Mesenchymal stem cell (in vitro differentiated cells and primary cell): ENCODE measurements around the gene HSFX3.
"Not testable (repeated sequence)": the region's sequence is repeated elsewhere in the genome, so short reads cannot be mapped to it uniquely, and the experiment has no call there.

Experiments
- DNase-seq: peaks from one replicate; pipeline ENCODE4 v3.0.0-alpha.2; 2013
- H2AFZ ChIP-seq: one replicate; pipeline ENCODE4 v1.6.1; 2013; ENCODE audit warnings: low read depth, mild to moderate bottlenecking, control low read depth, inconsistent platforms, low read length, moderate library complexity
- H2AK5ac ChIP-seq: 2 replicates; pipeline ENCODE4 v1.6.1; 2013; ENCODE audit warnings: low read length, moderate library complexity, mild to moderate bottlenecking, inconsistent platforms; ENCODE audit not compliant: severe bottlenecking
- H2BK120ac ChIP-seq: one replicate; pipeline ENCODE4 v1.6.1; 2013; ENCODE audit warnings: low read depth, mild to moderate bottlenecking, inconsistent platforms, low read length, moderate library complexity
- H2BK12ac ChIP-seq, 2 experiments: one replicate each; pipeline ENCODE4 v1.6.1; 2013; ENCODE audit warnings: inconsistent platforms in 2 of 2, low read length in 2 of 2, mild to moderate bottlenecking in 2 of 2, moderate library complexity in 2 of 2, control low read depth in 1 of 2
- H2BK15ac ChIP-seq: one replicate; pipeline ENCODE4 v1.6.1; 2013; ENCODE audit warnings: mild to moderate bottlenecking, low read depth, inconsistent platforms; ENCODE audit not compliant: poor library complexity, severe bottlenecking
- H2BK5ac ChIP-seq: 2 replicates; pipeline ENCODE4 v1.6.1; 2013; ENCODE audit warnings: low read depth, mild to moderate bottlenecking, low read length, control low read depth, inconsistent platforms; ENCODE audit not compliant: poor library complexity, severe bottlenecking
- H3K14ac ChIP-seq, 2 experiments: one replicate each; pipeline ENCODE4 v1.6.1; 2013; ENCODE audit warnings: inconsistent platforms in 2 of 2, low read length in 2 of 2, control low read depth in 1 of 2, mild to moderate bottlenecking in 1 of 2, moderate library complexity in 1 of 2
- H3K18ac ChIP-seq, 2 experiments: one replicate each; pipeline ENCODE4 v1.6.1; 2013; ENCODE audit warnings: inconsistent platforms in 2 of 2, low read length in 2 of 2, control low read depth in 1 of 2, low read depth in 1 of 2, mild to moderate bottlenecking in 1 of 2
- H3K23ac ChIP-seq, 2 experiments: one replicate each; pipeline ENCODE4 v1.6.1; 2013; ENCODE audit warnings: inconsistent platforms in 2 of 2, low read length in 2 of 2, mild to moderate bottlenecking in 2 of 2, moderate library complexity in 2 of 2, control low read depth in 1 of 2
- H3K27ac ChIP-seq: 2 replicates; pipeline ENCODE4 v1.5.1; 2013; ENCODE audit warnings: mild to moderate bottlenecking, moderate library complexity, low read length, control low read depth, inconsistent platforms; ENCODE audit not compliant: poor library complexity, severe bottlenecking
- H3K27me3 ChIP-seq, 2 experiments: 2 replicates each; pipeline versions ENCODE4 v1.6.1 to v1.7.0; 2013; ENCODE audit warnings: low read length in 2 of 2, mild to moderate bottlenecking in 2 of 2, moderate library complexity in 2 of 2, control low read depth in 1 of 2, inconsistent platforms in 1 of 2; ENCODE audit not compliant: control insufficient read depth in 1 of 2, insufficient read depth in 1 of 2
- H3K36me3 ChIP-seq, 2 experiments: 2 replicates each; pipeline versions ENCODE4 v1.6.1 to v1.7.0; 2013; ENCODE audit warnings: low read length in 2 of 2, control low read depth in 1 of 2, inconsistent platforms in 1 of 2, low read depth in 1 of 2, mild to moderate bottlenecking in 1 of 2; ENCODE audit not compliant: insufficient read depth in 2 of 2, control insufficient read depth in 1 of 2
- H3K4ac ChIP-seq, 2 experiments: one replicate each; pipeline ENCODE4 v1.6.1; 2013; ENCODE audit warnings: inconsistent platforms in 2 of 2, low read length in 2 of 2, mild to moderate bottlenecking in 2 of 2, moderate library complexity in 2 of 2, control low read depth in 1 of 2, low read depth in 1 of 2
- H3K4me1 ChIP-seq: 2 replicates; pipeline ENCODE4 v1.6.1; 2013; ENCODE audit warnings: low read depth, low read length, control low read depth; ENCODE audit not compliant: control insufficient read depth, insufficient read depth
- H3K4me2 ChIP-seq: 2 replicates; pipeline ENCODE4 v1.6.1; 2013; ENCODE audit warnings: low read length, mild to moderate bottlenecking, inconsistent platforms; ENCODE audit not compliant: poor library complexity, severe bottlenecking
- H3K4me3 ChIP-seq, 2 experiments: 2 replicates each; pipeline versions ENCODE4 v1.5.1 to v1.7.0; 2013; ENCODE audit warnings: low read length in 2 of 2, mild to moderate bottlenecking in 2 of 2, control low read depth in 1 of 2, low read depth in 1 of 2; ENCODE audit not compliant: insufficient read depth in 1 of 2
- H3K79me1 ChIP-seq: replicated peaks from 2 replicates; pipeline ENCODE4 v1.6.1; 2013; ENCODE audit warnings: mild to moderate bottlenecking, control low read depth, low read length, inconsistent platforms; ENCODE audit not compliant: poor library complexity, severe bottlenecking
- H3K9ac ChIP-seq: 2 replicates; pipeline ENCODE4 v1.7.0; 2013; ENCODE audit warnings: mild to moderate bottlenecking, low read length, moderate library complexity
- H3K9me3 ChIP-seq: 2 replicates; pipeline ENCODE4 v1.7.0; 2013; ENCODE audit warnings: mild to moderate bottlenecking, low read length; ENCODE audit not compliant: control insufficient read depth
- H4K8ac ChIP-seq: one replicate; pipeline ENCODE4 v1.6.1; 2013; ENCODE audit warnings: inconsistent platforms, mild to moderate bottlenecking, low read length, moderate library complexity
- H4K91ac ChIP-seq: one replicate; pipeline ENCODE4 v1.6.1; 2013; ENCODE audit warnings: mild to moderate bottlenecking, low read length, inconsistent platforms
- WGBS: methylation state at CpG from one replicate; pipeline ENCODE4 v1.1.7; 2013; ENCODE audit warnings: mixed read lengths; 5-methylcytosine and 5-hydroxymethylcytosine counted together

HSFX3 gene

DNA sequence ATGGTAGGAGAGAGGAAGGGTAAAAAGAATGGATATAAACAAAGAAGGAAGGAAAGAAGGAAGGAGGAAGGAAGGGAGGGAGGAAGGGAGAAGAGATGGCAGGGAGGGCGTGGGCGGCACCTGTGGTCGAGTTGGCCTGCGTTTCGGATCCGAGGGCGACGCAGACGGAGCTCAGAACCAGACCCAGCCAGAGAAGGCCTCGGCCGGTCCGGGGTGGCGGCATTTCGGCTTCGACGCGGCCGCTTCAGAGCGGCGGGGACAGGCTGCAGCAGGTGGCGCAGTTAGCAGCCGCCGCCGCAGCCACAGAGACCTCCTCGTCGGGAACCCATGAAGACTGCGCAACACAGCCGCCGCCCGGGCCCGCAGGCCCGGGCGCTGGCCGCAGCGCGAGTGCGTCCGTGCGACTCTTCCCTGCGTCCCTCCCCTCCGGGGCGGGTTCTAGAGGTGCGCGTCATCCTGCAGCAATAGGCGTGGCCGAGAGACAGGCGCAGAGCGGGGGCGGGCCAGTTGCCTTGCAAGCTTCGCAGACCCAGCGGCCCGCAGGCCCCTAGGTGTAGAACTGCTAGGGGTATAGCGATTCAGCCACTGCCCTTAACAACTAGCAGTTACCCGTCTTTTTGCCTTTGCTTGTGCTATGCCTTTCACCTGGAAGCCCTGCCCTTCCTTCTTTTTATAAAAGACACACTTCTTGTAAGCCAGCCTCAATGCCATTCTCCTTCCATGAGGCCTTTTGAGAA, 44.6 kb downstream of the HSFX3 start, which contains the start of gene IDS:
TSS of gene IDS (minus strand) at position 392 of the 737 bp plus-strand sequence. CDS start at position 223, 169 bp downstream.
- H3K4ac ChIP-seq: peak within 1 kb of the TSS in 1 of 2 experiments; percentile 73
- peak within 1 kb of the TSS; percentile 21 to 84 for H2BK12ac ChIP-seq
- peak within 1 kb of the TSS; percentile 61 for H4K91ac ChIP-seq
- H2BK120ac ChIP-seq: no peak within 1 kb of the TSS
- peaks cover 2% of the 10 kb centered on the region for H3K79me1 ChIP-seq
- peaks cover 0 to 37% of the 10 kb centered on the region in 2 experiments for H3K27me3 ChIP-seq
- WGBS: under 1% methylated on average over 30 of the region's 54 CpGs
- peak within 1 kb of the TSS; percentile 9 for H2AK5ac ChIP-seq
- H3K23ac ChIP-seq: no peak within 1 kb of the TSS
- H3K9ac ChIP-seq: peak within 1 kb of the TSS; percentile 96
- peak within 1 kb of the TSS; percentile 53 for H3K27ac ChIP-seq
- peaks cover 4% of the 10 kb centered on the region for H3K4me1 ChIP-seq
- peak within 1 kb of the TSS; percentile 79 to 88 for H3K4me3 ChIP-seq
- peaks cover 14 to 26% of the 10 kb centered on the region in 2 experiments for H3K36me3 ChIP-seq
- H3K18ac ChIP-seq: peak within 1 kb of the TSS; percentile 83 to 85
- peak within 1 kb of the TSS; percentile 54 for H4K8ac ChIP-seq
- peak within 1 kb of the TSS; percentile 8 for H2BK5ac ChIP-seq
- H2BK15ac ChIP-seq: no peak within 1 kb of the TSS
- peak within 1 kb of the TSS; percentile 44 for H3K4me2 ChIP-seq
- H3K9me3 ChIP-seq: no peaks in the 10 kb centered on the region
- peak; percentile 89 for DNase-seq
- H3K14ac ChIP-seq: peak within 1 kb of the TSS in 1 of 2 experiments; percentile 93
- no peak within 1 kb of the TSS for H2AFZ ChIP-seq

- Histone ChIP-seq H3K4me2 (peak overlapping the region; percentile 44), H3K23ac (no peak overlapping the region), H4K91ac (no peak overlapping the region), H2AK5ac (peak overlapping the region; percentile 9), H3K9ac (peak overlapping the region; percentile 96), H3K9me3 (no peaks in the 10 kb centered on the region), H3K79me1 (peaks cover 2% of the 10 kb centered on the region), H3K4ac (no peak overlapping the region), H3K4me3 (peak overlapping the region; percentile 79 to 88), H2BK5ac (no peak overlapping the region), H3K14ac (peak overlapping the region in 1 of 2 experiments; percentile 59), H3K27ac (peak overlapping the region; percentile 53), H2BK120ac (no peak overlapping the region), H2AFZ (no peak overlapping the region), H3K4me1 (peaks cover 4% of the 10 kb centered on the region), H3K36me3 (peaks cover 18 to 33% of the 10 kb centered on the region in 2 experiments), H2BK15ac (no peak overlapping the region), H4K8ac (no peak overlapping the region), H3K18ac (peak overlapping the region in 1 of 2 experiments; percentile 85), H2BK12ac (peak overlapping the region; percentile 21 to 84), H3K27me3 (peaks cover 0 to 29% of the 10 kb centered on the region in 2 experiments)
- 56% methylated on average over 10 of the region's 10 CpGs for WGBS
- DNase-seq: peak; percentile 46
Observed at GRCh38 chrX:149504226-149504914, 45.4 kb downstream of the HSFX3 start.

- not testable (repeated sequence) for H3K9me3 ChIP-seq, H3K79me1 ChIP-seq, H2BK5ac ChIP-seq, H3K23ac ChIP-seq, H2BK120ac ChIP-seq, H3K4me3 ChIP-seq, H3K4me2 ChIP-seq, H2AK5ac ChIP-seq, H3K27ac ChIP-seq, H3K4ac ChIP-seq, H2BK12ac ChIP-seq, H3K14ac ChIP-seq, H3K4me1 ChIP-seq, H4K91ac ChIP-seq, H2BK15ac ChIP-seq, H4K8ac ChIP-seq, H2AFZ ChIP-seq, H3K9ac ChIP-seq
- Histone ChIP-seq H3K36me3 (peaks cover 18 to 40% of the 10 kb centered on the region in 2 experiments), H3K18ac (peak overlapping the region in 1 of 2 experiments; percentile 21), H3K27me3 (peaks cover 0 to 20% of the 10 kb centered on the region in 2 experiments)
- WGBS: 0% methylated on average over 3 of the region's 10 CpGs
- DNase-seq: peak; percentile 83
Observed at GRCh38 chrX:149503446-149503845, 46.3 kb downstream of the HSFX3 start.

DNA sequence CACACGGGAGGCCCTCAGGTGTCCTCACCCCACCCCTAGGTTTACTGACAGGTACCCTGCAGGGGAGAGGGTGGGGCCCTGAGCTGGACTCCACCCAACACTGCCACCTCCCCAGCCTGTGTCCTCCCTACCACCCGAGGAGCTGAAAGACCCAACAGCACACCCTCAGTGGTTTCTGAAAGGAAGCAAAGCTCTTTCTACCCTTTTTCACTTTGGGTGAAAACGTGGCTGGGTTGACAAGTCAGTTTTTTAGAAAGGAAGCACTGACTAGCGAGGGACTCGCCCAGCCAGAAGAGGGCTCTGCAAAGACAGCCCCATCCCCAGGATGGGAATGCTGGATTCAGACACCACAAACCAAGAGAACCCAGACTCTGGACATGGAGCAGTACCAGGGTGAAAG, 46.8 kb downstream of the HSFX3 start:
- peaks cover 0 to 15% of the 10 kb centered on the region in 2 experiments for H3K27me3 ChIP-seq

More for the DNA sequence above, 46.8 kb downstream of the HSFX3 start:
- not testable (repeated sequence) for H3K27ac ChIP-seq, H3K4ac ChIP-seq, H3K4me1 ChIP-seq, H2BK5ac ChIP-seq, H4K8ac ChIP-seq, H3K9me3 ChIP-seq, H3K79me1 ChIP-seq, H3K18ac ChIP-seq, H2AK5ac ChIP-seq, H3K23ac ChIP-seq, H3K14ac ChIP-seq, H2BK12ac ChIP-seq, H2AFZ ChIP-seq, H2BK15ac ChIP-seq, H3K4me2 ChIP-seq, H4K91ac ChIP-seq, H2BK120ac ChIP-seq, DNase-seq, H3K9ac ChIP-seq, H3K4me3 ChIP-seq
- no CpG with 5 or more reads among the region's 5 CpGs for WGBS
- peaks cover 20 to 45% of the 10 kb centered on the region in 2 experiments for H3K36me3 ChIP-seq
